Stimulated activated CD8-positive, alpha-beta memory T cell treated with anti-CD3 and anti-CD28 coated beads, Interleukin-2, amount 100 ng/mL, for 48 hours (primary cell): ENCODE measurements around the gene RBM4.
"Not testable (repeated sequence)": the region's sequence is repeated elsewhere in the genome, so short reads cannot be mapped to it uniquely, and the experiment has no call there.

ENCODE experiments used
- DNase-seq, 2 donors: peaks; one replicate each; pipeline ENCODE4 v3.0.0-alpha.2; 2020; ENCODE audit warnings: low read depth in 2 of 2

RBM4 gene

DNA sequence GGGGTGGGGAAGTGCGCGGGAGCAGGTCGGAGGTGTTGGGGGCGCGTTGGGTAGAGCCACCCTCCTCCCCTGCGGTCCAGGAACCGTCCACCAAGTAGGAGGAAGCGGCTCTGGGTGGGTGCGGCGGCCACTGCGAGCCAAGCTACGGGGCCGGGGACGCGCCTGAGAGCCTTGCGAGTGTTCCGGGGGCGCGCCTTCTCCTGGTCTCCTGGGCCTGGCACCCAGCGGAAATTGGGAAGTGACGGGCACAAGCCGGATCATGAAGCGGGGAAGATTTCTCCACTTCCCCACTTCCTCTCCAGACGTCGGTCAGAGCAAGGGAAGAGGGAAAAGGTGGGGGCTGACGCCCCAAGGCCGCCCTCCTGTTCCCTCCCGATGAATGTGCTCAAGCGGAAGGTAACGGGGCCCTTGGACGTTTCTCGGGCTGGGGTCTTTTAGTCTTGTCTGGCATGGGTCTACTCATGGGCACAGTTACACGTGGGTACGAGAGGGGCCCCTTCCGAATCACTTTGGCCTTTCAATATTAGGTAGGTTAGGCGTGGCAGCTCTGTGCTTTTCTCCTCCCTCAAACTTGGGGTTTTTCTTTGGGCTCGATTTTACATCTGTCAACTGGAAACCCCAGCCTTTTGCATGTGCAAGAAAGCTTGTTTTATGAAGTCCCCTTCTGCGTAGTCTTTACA is 21.2 kb upstream of the RBM4 start:
- no peak for DNase-seq

DNA sequence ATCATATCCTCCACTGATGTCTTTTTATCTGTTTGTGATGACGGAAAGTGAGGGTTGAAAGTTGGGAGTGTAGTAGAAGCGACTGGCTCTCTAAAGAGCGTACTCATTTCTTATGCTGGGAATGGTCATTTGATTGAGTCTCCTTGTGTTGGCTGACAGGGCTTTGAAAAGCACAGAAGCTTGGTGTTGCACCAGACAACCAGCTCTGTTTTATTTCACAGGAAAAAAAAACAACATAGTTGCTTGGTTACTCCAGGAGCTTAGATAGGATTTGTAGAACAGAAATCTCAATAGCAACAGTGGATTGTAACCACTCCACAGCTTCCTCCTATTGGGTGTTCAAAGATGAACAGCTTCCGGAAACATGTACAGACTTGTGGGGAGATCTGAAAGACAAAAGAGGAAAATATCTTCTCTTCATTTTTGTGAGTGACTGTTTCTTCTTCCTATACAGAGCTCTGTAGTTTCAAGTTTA is 19.4 kb upstream of the RBM4 start:
- no peak for DNase-seq

DNA sequence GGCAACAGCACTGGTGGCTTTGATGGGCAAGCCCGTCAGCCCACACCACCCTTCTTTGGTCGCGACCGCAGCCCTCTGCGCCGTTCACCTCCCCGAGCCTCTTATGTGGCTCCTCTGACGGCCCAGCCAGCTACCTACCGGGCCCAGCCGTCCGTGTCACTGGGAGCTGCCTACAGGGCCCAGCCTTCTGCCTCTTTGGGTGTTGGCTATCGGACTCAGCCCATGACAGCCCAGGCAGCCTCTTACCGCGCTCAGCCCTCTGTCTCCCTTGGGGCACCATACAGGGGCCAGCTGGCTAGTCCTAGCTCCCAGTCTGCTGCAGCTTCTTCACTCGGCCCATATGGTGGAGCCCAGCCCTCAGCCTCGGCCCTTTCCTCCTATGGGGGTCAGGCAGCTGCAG is 14.1 kb upstream of the RBM4 start:
- no peak for DNase-seq

GRCh38 chr11:66625041-66625751 is 13.3 kb upstream of the RBM4 start:
- DNase-seq, result no peak

- DNase-seq, result no peak
These were observed 12.8 kb upstream of the RBM4 start for GRCh38 chr11:66625752-66626149.

GRCh38 chr11:66626382-66626781 is 12.1 kb upstream of the RBM4 start:
- no peak for DNase-seq

DNA sequence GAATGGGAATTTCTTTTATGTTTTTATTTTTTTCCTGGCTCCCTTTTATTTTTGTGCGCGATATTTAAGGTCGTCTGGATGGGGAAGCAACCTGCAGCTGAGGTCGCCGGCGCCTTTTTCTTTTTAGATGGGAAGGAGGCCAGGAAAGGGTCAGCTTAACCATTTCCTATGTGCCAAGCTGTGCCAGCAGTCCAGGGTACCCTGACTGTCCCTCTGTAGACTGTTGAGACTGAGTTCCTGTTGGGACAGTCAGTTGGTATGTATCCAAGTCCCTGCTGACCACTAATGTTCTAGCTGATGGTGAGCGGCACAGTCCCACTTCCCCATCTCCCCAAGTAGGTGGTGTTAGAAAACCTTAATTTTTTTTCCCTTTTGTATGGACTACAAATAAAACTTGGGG is 11.6 kb upstream of the RBM4 start:
- DNase-seq, result no peak

DNA sequence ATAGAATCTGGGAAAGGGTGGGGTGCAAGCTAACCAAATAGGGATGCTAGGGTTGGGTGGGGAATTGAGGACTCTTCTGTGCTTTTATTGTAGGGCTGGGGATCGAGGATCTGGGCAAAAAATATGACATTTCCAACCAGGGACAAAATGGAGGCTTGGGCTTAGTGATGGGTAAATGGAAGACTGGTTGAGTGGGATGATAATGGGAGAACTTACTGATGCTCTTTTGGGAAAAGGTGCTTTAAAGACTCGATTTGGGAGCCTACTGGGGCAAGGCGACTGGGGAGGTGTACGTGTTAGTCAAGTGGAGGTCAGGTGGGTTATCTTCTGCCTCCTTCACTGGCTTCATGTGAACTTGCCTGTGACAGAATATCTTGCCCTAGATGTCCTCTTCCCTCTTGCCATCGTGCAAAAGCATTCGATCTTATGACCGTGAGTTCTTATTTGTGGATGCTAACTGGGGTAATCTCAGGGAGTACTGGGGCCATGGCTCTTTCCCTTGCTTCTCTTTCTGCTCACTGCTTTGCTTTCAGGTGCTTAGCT is 10.4 kb upstream of the RBM4 start:
- no peak for DNase-seq

DNA sequence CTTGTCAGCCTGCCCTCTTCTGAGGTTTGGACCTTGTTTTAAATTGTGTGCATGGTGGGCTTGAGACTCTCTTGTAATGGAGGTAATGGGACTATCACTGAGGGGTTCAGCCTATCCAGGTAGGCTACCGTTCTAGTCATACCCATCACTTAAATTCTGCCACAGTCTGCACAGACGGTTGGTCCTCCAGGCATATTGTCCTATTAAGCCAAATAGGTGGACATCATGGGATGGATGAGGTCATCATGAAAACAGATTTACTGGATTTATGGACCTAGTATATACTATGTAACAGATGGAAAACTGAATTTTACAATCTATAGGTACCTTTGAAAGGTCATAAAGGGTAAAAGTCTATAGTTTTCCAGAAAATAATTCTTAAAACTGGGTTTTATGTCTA is 9.1 kb upstream of the RBM4 start:
- no peak for DNase-seq

- no peak for DNase-seq
These were observed 6.6 kb upstream of the RBM4 start for GRCh38 chr11:66631883-66632282.

DNA sequence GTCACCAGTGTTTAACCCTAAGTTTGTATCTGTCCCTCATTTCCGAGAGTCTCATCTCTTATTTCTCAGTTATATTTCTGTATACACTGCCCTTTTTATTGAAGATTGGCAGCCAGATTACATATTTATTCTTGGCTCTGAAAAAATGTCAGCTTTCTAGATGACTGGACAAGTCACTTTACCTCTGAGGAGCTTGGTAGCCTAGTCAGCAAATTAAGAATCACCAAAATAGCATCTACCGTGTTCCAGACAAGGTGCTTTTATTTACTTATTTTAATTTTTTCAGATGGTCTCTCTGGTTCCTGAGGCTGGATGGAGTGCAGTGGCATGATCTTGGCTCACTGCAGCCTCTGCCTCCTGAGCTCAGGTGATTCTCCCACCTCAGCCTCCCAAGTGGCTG is 5.6 kb upstream of the RBM4 start:
- DNase-seq, result no peak

GRCh38 chr11:66636411-66636810 is 2.1 kb upstream of the RBM4 start:
- no peak for DNase-seq

DNA sequence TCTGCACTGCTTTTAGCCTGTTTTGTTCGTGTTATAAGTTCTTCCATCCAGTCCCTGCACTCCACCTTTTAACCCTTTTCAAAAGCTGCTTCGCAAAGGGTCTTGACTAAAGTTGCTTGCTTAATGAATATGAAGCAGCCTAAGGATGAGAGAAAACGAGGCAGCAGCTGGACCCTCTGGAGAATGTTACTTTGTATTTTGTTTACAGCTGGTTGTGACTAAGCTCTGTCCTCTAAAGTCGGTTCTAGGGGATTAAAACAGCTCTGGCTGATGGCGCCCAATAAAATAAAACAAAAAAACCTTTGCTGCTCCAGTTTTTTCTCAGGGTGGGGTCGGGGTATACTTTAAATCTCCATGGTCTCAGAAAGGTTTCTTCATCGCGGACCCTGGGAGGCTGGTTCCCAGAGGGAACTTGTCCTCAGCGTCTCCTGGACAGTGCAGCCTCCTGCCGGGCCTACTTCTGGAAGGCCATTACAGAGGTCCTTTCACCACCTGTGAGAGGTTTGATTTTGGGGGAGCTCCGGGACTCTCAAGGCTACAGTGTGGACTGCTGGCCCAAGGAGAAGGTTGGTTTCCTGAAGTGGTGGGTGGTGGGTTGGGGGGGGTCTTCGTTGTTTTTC is 836 bp upstream of the RBM4 start:
- no peak for DNase-seq

- peak in 1 of 2 donors; percentile 8 for DNase-seq
These were observed 737 bp downstream of the RBM4 start for GRCh38 chr11:66639066-66639813.

DNA sequence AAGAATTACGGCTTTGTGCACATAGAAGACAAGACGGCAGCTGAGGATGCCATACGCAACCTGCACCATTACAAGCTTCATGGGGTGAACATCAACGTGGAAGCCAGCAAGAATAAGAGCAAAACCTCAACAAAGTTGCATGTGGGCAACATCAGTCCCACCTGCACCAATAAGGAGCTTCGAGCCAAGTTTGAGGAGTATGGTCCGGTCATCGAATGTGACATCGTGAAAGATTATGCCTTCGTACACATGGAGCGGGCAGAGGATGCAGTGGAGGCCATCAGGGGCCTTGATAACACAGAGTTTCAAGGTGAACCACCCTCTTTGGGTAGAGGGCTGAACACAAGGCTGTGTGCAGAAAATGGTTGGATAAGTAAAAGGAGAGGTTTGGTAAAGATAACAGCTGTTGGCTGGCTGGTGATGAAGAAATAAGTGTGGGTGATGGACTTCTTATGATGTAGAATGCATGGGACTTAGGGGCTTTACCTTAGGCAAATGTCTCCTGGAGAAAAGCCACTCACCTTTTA is 1.4 kb downstream of the RBM4 start:
- DNase-seq, result not testable (repeated sequence)

- no peak for DNase-seq
These were observed 3.3 kb downstream of the RBM4 start for GRCh38 chr11:66641834-66642233.

- DNase-seq, result no peak
These were observed 5.4 kb downstream of the RBM4 start for GRCh38 chr11:66643745-66644437.

- no peak for DNase-seq
These were observed 8.3 kb downstream of the RBM4 start for GRCh38 chr11:66646828-66647227.

DNA sequence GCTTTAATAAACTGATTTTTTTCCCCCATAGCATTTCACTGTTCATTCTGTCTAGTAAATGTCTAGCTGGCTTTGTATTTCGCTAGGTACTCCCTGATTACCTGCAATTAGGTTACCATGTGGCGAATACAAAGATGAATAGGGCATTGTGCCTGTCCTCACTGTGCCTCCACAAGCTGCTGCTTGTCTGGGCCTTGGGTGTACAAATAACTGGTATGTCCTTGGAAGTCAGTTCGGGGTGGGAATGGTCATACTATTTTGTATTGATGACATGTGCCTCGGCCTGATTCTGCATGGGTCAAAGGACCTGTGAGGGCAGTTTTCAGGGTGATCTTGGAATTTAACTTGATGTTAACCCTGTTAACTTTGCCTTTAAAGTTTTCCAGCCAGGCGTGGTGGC is 11.4 kb downstream of the RBM4 start:
- no peak for DNase-seq

GRCh38 chr11:66651016-66651415 is 12.5 kb downstream of the RBM4 start:
- no peak for DNase-seq

- no peak for DNase-seq
These were observed 14.1 kb downstream of the RBM4 start for GRCh38 chr11:66652651-66653050.
